Keratinocyte (primary cell): ENCODE measurements around the gene SHANK1. TPM values are rescaled to one million over a fixed set of nuclear protein-coding genes. Genes with fewer than 3 reads are reported as not detected.

Source experiments
- DNase-seq: peaks from one replicate; pipeline ENCODE4 v3.0.0-alpha.2; 2011; ENCODE audit warnings: low read depth, missing footprints, low spot score
- FAIRE-seq: peaks from 2 replicates; lab custom pipeline; 2011; peaks lifted over from hg19 to GRCh38; lab: Jason Lieb, UNC
- H2AFZ ChIP-seq: 2 replicates; pipeline ENCODE4 v1.6.0; 2012; ENCODE audit warnings: low read length, control low read depth, inconsistent platforms; ENCODE audit not compliant: control insufficient read depth
- H3K27ac ChIP-seq: 2 replicates; pipeline ENCODE4 v1.5.1; 2011; ENCODE audit warnings: low read length; ENCODE audit not compliant: control insufficient read depth, insufficient read depth
- H3K27me3 ChIP-seq: 3 replicates; pipeline ENCODE4 v1.6.0; 2011; ENCODE audit warnings: low read length; ENCODE audit not compliant: control insufficient read depth, insufficient read depth; ENCODE audit errors: extremely low read depth
- H3K36me3 ChIP-seq, 2 experiments: 2 replicates in 1 of 2; 3 replicates in 1 of 2; pipeline ENCODE4 v1.5.1; 2011; ENCODE audit warnings: low read length in 2 of 2, mild to moderate bottlenecking in 1 of 2; ENCODE audit not compliant: control insufficient read depth in 2 of 2, insufficient read depth in 2 of 2; ENCODE audit errors: extremely low read depth in 1 of 2
- H3K4me1 ChIP-seq: 3 replicates; pipeline ENCODE4 v1.5.1; 2011; ENCODE audit warnings: low read length; ENCODE audit not compliant: control insufficient read depth, insufficient read depth; ENCODE audit errors: extremely low read depth
- H3K4me2 ChIP-seq: 3 replicates; pipeline ENCODE4 v1.6.0; 2011; ENCODE audit warnings: low read depth, low read length; ENCODE audit not compliant: control insufficient read depth, insufficient read depth; ENCODE audit errors: extremely low read depth
- H3K4me3 ChIP-seq, 3 experiments: fragments of 200-600 bp in 1 of 3; sonication (generic) in 1 of 3; 2 replicates in 2 of 3; 3 replicates in 1 of 3; pipeline ENCODE4 v1.5.1; 2011 to 2016; ENCODE audit warnings: low read length in 3 of 3, mild to moderate bottlenecking in 3 of 3, control low read depth in 2 of 3, inconsistent platforms in 1 of 3, low read depth in 1 of 3, mixed read lengths in 1 of 3, mixed run types in 1 of 3, moderate library complexity in 1 of 3; ENCODE audit not compliant: control insufficient read depth in 2 of 3, insufficient read depth in 2 of 3; ENCODE audit errors: extremely low read depth in 1 of 3
- H3K79me2 ChIP-seq: 2 replicates; pipeline ENCODE4 v1.6.0; 2012; ENCODE audit warnings: low read length; ENCODE audit not compliant: control insufficient read depth, insufficient read depth
- H3K9ac ChIP-seq: 3 replicates; pipeline ENCODE4 v1.6.0; 2011; ENCODE audit warnings: low read length; ENCODE audit not compliant: control insufficient read depth, insufficient read depth; ENCODE audit errors: extremely low read depth
- H3K9me1 ChIP-seq: 3 replicates; pipeline ENCODE4 v1.6.0; 2011; ENCODE audit warnings: low read length; ENCODE audit not compliant: control insufficient read depth, insufficient read depth; ENCODE audit errors: extremely low read depth
- H3K9me3 ChIP-seq: 2 replicates; pipeline ENCODE4 v1.5.1; 2012; ENCODE audit warnings: low read depth, low read length; ENCODE audit not compliant: control insufficient read depth
- H4K20me1 ChIP-seq: 3 replicates; pipeline ENCODE4 v1.6.0; 2011; ENCODE audit warnings: low read length; ENCODE audit not compliant: control insufficient read depth, insufficient read depth; ENCODE audit errors: extremely low read depth
- EZH2 ChIP-seq: IDR thresholded peaks from one replicate; pipeline ENCODE4 v1.6.1; 2012; ENCODE audit warnings: inconsistent platforms, mild to moderate bottlenecking, low read length, moderate library complexity
- dilution Hi-C: fragments of 300-500 bp; cut with MboI; formaldehyde crosslinking; loops from one replicate; pipeline ENCODE4 v1.7.0; 2020; ENCODE audit warnings: low sequenced_read_pairs; ENCODE audit not compliant: extremely low pct_ligation_motif_present
- polyA plus RNA-seq, 5 experiments: library from polyadenylated mRNA; depleted of rRNA in 3 of 5; stranded (reverse) in 3 of 5; stranded (forward) in 1 of 5; unstranded in 1 of 5; fragments of >200 nt; gene quantifications; 1 replicate in 1 of 5; 2 replicates in 3 of 5; 3 replicates in 1 of 5; pipeline versions ENCODE4 v1.2.1 to v1.2.3, GENCODE V29; 2011 to 2012; ENCODE audit warnings: missing spikeins in 2 of 5, low read depth in 1 of 5, low replicate concordance in 1 of 5
- TF ChIP-seq, protein P1 (sequence below), 3 experiments: IDR thresholded peaks in 1 of 3; conservative IDR thresholded peaks in 1 of 3; optimal IDR thresholded peaks in 1 of 3; 2 replicates in 2 of 3; 3 replicates in 1 of 3; pipeline versions ENCODE3 to v1.5.1; 2011; ENCODE audit warnings: low read length in 3 of 3, mild to moderate bottlenecking in 3 of 3, moderate library complexity in 2 of 3, control low read depth in 1 of 3, inconsistent platforms in 1 of 3; ENCODE audit not compliant: insufficient read depth in 2 of 3; ENCODE audit errors: extremely low read depth in 1 of 3

The SHANK1 gene
- polyA plus RNA-seq, 1 donor (not counting 4 experiments of a cell fraction or from before 2014, with no cell fraction given), result 0.51 TPM

GRCh38 chr19:50743537-50743936 lies 23.9 kb upstream of the SHANK1 start:
- Histone ChIP-seq H2AFZ (no peak overlapping the region), H3K27me3 (peaks cover 3% of the 10 kb centered on the region), H3K9me1 (no peaks in the 10 kb centered on the region), H3K9me3 (no peaks in the 10 kb centered on the region), H3K36me3 (no peaks in the 10 kb centered on the region), H3K9ac (no peak overlapping the region), H4K20me1 (no peaks in the 10 kb centered on the region), H3K27ac (no peak overlapping the region), H3K4me2 (no peak overlapping the region), H3K79me2 (no peaks in the 10 kb centered on the region), H3K4me3 (no peak overlapping the region), H3K4me1 (no peaks in the 10 kb centered on the region)
- no peak for TF ChIP-seq EZH2
- DNase-seq, result no peak
- dilution Hi-C loops, result no loop called here
- FAIRE-seq, result no peak

GRCh38 chr19:50741179-50741933 lies 21.8 kb upstream of the SHANK1 start:
- H2AFZ ChIP-seq, result no peak overlapping the region
- FAIRE-seq (no peak), DNase-seq (no peak)
- no peak overlapping the region for H3K9ac ChIP-seq
- no peaks in the 10 kb centered on the region for H3K36me3 ChIP-seq
- H3K4me1 ChIP-seq, result no peaks in the 10 kb centered on the region
- H4K20me1 ChIP-seq, result no peaks in the 10 kb centered on the region
- no peak overlapping the region for H3K4me3 ChIP-seq
- TF ChIP-seq, protein P1, sequence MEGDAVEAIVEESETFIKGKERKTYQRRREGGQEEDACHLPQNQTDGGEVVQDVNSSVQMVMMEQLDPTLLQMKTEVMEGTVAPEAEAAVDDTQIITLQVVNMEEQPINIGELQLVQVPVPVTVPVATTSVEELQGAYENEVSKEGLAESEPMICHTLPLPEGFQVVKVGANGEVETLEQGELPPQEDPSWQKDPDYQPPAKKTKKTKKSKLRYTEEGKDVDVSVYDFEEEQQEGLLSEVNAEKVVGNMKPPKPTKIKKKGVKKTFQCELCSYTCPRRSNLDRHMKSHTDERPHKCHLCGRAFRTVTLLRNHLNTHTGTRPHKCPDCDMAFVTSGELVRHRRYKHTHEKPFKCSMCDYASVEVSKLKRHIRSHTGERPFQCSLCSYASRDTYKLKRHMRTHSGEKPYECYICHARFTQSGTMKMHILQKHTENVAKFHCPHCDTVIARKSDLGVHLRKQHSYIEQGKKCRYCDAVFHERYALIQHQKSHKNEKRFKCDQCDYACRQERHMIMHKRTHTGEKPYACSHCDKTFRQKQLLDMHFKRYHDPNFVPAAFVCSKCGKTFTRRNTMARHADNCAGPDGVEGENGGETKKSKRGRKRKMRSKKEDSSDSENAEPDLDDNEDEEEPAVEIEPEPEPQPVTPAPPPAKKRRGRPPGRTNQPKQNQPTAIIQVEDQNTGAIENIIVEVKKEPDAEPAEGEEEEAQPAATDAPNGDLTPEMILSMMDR (optimal IDR thresholded peaks at IDR 0.05 in 1 of 3, IDR thresholded peaks at IDR 0.05 in 1 of 3, conservative IDR thresholded peaks at IDR 0.05 in 1 of 3; ENCODE audit: extremely low read depth in 1 of 3, insufficient read depth in 2 of 3, low read length in 3 of 3), result no peak
- no peak for TF ChIP-seq EZH2
- no peaks in the 10 kb centered on the region for H3K9me1 ChIP-seq
- H3K27me3 ChIP-seq, result peaks cover 3% of the 10 kb centered on the region
- no peak overlapping the region for H3K27ac ChIP-seq
- H3K9me3 ChIP-seq, result no peaks in the 10 kb centered on the region
- dilution Hi-C loops, result no loop called here
- H3K79me2 ChIP-seq, result no peaks in the 10 kb centered on the region
- H3K4me2 ChIP-seq, result no peak overlapping the region
